NCI-H82 treated with DMSO at 0.1 percent for 48 hours (cell line): ENCODE data around the gene PICK1.
"Not testable (repeated sequence)": the region's sequence is repeated elsewhere in the genome, so short reads cannot be mapped to it uniquely, and the experiment has no call there.

Experiments
- DNase-seq: peaks from one replicate; lab custom pipeline; 2025; ENCODE audit not compliant: unreplicated experiment; lab: John Stamatoyannopoulos, UW

The PICK1 gene

GRCh38 chr22:38073150-38074130, 16.2 kb downstream of the PICK1 start:
- no peak for DNase-seq

- DNase-seq, result no peak
These were observed 17.2 kb downstream of the PICK1 start for GRCh38 chr22:38074181-38075104.

- no peak for DNase-seq
These were observed 18.1 kb downstream of the PICK1 start for GRCh38 chr22:38075105-38075825.

GRCh38 chr22:38075961-38076360, 18.8 kb downstream of the PICK1 start:
- no peak for DNase-seq

DNA sequence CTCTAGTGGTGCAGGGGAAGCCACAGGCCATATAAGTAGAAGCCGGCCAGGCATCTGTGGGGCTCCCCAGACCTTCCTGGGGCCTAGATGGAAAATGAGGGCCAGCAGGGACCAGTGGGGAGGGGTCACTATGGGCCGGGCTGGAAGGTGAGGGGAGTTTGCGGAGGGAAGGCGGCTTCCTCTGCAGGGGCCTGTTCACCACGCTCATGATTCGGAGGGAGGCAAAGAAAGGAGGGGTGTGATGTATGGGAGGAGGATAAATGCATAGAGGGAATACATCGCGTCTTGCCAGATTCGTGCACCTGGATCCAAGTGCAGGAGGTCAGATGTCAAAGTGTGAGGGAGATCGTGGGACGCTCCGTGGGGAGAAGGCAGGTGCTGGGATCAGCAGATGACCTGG, 19.9 kb downstream of the PICK1 start:
- DNase-seq, result no peak

DNA sequence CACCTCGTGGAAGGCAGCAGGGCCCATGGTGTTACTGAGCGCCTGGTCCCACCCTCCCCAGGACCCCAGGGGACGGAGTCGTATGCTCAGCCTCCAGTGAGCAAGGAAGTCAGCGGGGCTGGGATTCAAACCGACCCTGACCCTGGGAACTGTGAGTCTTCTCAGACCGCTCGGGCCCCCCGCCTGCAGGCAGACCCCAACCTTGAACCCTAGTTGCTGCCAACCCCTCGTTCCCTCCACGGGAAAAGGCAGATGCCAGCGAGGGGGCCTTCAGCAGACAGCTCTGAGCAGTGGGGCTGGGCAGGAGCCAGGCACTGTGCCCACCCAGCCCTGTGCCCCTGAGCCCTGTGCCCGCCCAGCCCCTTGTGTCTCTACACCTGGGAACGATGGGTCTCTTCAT, 20.4 kb downstream of the PICK1 start:
- DNase-seq, result no peak

GRCh38 chr22:38078046-38078840, 21.0 kb downstream of the PICK1 start:
- no peak for DNase-seq

DNA sequence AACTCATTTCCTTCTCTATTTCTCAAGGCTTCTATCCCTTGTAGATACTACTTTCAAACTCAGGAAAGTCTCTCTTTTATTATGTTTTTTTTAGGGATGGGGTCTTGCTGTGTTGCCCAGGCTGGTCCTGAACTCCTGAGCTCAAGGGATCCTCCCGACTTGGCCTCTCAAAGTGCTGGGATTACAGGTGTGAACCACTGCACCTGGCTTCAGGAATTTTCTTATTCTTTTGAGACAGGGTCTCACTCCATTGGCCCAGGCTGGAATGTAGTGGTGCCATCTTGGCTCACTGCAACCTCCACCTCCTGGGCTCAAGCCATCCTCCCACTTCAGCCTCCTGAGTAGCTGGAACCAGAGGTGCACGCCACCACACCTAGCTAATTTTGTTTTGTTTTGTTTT, 22.0 kb downstream of the PICK1 start:
- DNase-seq, result not testable (repeated sequence)

GRCh38 chr22:38079804-38080203, 22.6 kb downstream of the PICK1 start:
- no peak for DNase-seq

DNA sequence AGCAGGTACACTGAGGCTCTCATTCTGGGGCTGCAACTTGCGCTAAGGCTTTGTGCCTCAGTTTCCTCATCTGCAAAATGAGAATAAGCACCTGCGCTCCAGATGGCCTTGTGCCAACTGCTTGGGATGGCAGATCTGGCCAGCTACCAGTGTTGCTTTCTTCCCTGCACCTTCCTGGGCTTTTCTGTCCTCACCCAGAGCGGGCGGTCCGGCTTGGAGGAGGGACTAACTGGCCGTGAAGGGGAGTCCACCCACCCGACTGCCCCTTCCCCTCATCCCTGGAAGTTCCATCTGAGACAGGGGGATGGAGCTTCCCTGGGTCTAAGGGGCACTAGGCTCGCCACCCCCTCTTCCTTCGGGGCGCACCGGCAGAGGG, 23.3 kb downstream of the PICK1 start:
- DNase-seq, result no peak

DNA sequence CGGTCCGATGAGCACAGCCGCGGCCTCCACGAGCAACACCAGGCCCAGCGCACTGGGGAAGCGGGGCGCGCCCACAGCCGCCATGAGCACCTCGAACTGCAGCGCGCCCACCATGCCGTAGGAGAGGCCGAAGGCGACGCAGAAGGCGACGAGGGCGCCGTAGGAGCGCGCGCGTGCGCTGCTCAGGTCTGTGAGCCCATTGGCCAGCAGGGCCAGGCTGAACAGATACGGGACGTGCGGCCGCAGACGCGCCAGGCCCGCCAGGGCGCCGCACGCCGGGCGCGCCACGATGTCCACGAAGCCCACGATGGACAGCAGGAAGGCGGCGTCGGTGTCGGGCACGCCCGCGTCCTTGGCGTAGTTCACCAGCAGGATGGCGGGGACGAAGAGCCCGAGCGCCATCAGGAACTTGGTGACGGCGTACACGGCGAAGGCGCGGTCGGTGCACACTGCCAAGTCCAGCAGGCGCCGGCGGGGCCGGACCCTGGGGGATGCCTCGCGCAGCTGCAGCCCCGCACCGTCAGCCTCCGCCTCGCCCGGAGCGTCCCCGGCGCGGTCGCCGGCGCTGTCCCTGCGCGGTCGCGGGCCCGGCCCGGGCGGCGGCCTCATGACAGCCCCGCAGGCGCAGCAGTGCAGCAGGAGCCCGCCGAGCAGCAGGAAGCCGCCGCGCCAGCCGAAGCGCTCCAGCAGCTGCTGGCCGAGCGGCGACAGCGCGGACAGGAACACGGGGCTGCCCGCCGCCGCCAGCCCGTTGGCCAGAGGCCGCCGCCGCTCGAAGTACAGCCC, 23.8 kb downstream of the PICK1 start:
- DNase-seq, result no peak

- no peak for DNase-seq
These were observed 24.4 kb downstream of the PICK1 start for GRCh38 chr22:38081636-38081940.

DNA sequence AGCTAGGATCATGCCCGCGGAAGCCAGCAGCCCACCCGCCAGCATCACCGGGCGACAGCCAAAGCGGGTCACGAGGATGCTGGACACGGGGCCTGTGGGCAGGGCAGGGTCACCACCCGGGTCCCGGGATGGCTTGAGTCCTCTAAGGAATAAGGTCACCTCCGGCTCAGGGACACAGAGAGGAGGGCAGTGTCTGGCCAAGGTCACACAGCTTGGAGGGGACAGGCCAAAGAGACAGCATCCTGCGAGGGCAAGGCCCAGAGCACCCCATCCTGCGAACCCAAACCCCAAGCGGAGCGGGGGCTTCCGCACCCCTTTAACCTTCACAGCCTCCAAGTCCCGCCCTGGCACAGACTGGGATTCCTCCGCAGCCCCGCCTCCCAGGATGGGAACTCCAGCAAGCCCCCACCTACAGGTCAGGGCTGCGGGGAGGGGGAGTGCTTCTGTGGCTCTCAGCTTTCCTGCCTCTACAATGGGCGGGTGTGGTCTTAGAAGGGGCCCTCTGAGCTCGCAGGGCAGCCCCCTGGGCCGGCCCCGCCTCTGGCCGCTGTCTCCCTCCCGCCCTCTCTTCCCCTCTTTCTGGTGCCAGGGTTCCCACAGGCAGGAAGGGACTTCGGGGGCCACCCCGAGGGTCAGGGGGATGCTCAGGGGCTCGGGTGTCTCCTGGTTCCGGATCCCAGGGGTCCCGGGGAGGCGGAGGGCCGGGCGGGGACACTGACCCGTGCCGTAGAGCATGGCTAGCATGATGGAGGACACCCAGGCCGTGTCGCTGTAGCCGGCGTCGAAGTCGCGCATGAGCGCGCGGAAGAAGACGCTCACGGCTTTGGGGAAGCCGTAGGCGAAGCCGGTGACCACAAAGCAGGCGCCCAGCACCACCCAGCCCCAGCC, 25.0 kb downstream of the PICK1 start:
- DNase-seq, result no peak

DNA sequence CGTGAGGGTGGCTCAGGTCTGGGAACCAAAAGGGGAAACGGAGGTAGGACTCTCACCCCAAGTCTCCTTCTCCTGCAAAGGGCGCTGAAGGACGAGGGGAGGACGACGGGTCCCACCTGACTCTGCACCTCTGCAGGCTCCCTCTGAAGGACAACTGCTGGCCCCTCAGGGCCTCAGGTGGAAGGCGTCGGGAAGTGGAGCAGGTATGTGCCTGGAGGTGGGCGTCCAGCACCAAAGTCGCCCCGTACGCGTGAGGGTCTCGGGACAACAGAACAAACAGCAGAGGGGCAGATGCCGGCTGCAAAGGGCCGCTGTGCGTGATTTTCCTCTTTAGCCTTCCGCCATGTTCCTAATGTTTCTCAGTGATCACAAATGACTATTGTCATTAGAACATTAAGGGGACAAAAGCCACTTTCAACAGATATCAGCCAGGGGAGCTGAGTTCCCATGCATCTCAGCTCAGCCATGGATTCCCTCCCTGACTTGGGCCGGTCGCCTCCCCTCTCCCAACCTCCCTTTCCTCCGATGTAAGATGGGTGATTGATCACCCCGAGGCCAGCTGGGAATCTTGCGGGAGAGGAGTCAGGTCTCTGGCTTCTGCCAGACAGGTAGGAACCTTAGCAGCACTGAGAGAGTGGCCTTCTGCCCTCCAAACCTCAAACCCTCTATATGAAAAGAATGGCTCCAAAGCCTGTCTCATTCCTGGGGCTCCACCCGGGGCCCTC, 25.9 kb downstream of the PICK1 start:
- DNase-seq, result no peak

DNA sequence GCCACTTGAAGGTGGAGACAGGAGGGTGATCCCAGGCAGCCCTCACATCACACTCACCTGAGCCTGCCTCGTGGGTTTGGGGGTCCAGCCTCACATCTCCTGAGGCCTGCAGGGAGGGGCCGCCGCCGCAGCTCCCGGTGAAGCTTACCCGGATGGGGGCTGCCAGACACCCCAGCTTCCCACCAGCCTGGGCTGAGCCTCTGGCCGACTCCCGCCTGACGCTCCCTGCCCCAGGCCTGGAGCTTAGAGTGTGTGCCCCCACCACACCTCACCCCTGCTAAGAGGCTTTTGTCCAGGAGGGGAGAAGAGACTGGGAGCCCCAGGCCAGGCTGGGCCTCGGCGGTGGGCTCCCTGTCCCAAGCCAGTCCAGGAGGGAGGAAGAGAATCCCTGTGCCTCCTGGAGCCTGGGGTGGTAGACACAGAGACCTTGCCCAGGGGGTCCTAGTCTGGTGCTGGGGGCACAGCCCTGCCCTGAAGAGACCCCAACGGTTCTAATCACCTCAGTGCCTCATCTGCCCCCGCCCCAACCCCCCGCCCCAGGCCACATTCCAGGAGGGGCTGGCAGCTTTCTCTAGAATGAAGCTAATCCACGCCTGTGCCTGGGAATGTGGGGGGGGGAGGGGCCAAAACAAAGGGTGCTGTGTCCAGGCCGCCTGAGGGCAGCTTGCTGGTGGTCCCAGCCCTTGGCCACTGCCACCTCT, 26.9 kb downstream of the PICK1 start, which contains the start of gene SLC16A8:
TSS of gene SLC16A8 (minus strand) at position 254 of the 701 bp plus-strand sequence. CDS start 1,311 bp downstream, outside the sequence.
- no peak for DNase-seq

DNA sequence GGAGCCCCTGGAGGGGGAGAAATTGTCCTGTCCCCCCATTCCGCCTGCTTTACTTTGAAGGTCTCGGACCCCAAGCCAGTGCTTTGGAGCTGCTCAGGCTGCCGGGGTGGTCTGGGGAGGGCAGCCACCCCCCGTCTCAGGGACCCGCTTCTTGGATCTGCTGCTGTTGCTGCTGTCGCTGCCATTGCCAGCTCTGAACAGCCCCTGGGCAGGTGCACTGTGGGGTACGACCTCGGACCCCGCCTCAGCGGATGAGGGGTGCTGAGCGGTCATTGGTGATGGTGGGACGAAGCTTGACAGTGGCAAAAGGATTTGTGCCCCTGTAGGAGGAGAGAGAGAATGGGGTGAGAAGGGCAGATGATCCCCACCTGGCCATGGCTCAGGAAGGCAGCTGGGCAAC, 27.9 kb downstream of the PICK1 start:
- DNase-seq, result no peak

GRCh38 chr22:38085501-38085900, 28.3 kb downstream of the PICK1 start:
- no peak for DNase-seq
